ENCODE measurements around the gene FXR2. TPM values are rescaled to one million over a fixed set of nuclear protein-coding genes. Genes with fewer than 3 reads are reported as not detected.

FXR2 gene
- total and polyA plus RNA-seq, 10 of the 15 experiments (the other 5 are each of a cell fraction or from before 2014, with no cell fraction given) = 1.6 to 33.3 (median 22.0) TPM

- TF ChIP-seq, protein P1, sequence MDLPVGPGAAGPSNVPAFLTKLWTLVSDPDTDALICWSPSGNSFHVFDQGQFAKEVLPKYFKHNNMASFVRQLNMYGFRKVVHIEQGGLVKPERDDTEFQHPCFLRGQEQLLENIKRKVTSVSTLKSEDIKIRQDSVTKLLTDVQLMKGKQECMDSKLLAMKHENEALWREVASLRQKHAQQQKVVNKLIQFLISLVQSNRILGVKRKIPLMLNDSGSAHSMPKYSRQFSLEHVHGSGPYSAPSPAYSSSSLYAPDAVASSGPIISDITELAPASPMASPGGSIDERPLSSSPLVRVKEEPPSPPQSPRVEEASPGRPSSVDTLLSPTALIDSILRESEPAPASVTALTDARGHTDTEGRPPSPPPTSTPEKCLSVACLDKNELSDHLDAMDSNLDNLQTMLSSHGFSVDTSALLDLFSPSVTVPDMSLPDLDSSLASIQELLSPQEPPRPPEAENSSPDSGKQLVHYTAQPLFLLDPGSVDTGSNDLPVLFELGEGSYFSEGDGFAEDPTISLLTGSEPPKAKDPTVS (IDR thresholded peaks at IDR 0.05; ENCODE audit: low read depth, low read length) = no peak
- TF ChIP-seq MLLT1 (IDR thresholded peaks at IDR 0.05) (peak; percentile 59; the same call in 1 of the 2 replicates), EP300 (IDR thresholded peaks at IDR 0.05; ENCODE audit: borderline replicate concordance in 1 of 2, control insufficient read depth in 1 of 2, low read depth in 2 of 2, low read length in 2 of 2) (no peak), GABPA (IDR thresholded peaks at IDR 0.05; ENCODE audit: low read depth) (0 out of 2 replicates have a peak, but pooled peaks have one; percentile 36), SREBF2 (IDR thresholded peaks at IDR 0.05; ENCODE audit: low read length) (no peak), CBX3 (IDR thresholded peaks at IDR 0.05; ENCODE audit: borderline replicate concordance, low read depth) (no peak), SKIL (IDR thresholded peaks at IDR 0.05; ENCODE audit: low read depth, poor library complexity, severe bottlenecking) (no peak), ZNF217 (IDR thresholded peaks at IDR 0.05) (no peak), ZNF24 (IDR thresholded peaks at IDR 0.05) (peak; percentile 70; the same call in 1 of the 2 replicates), TCF7 (IDR thresholded peaks at IDR 0.05; ENCODE audit: borderline replicate concordance) (no peak), ZSCAN29 (IDR thresholded peaks at IDR 0.05) (no peak), USF2 (IDR thresholded peaks at IDR 0.05; ENCODE audit: borderline replicate concordance, low read depth, low read length) (no peak; the same call in 1 of the 2 replicates), POLR2AphosphoS5 (IDR thresholded peaks at IDR 0.05; ENCODE audit: low read length) (peak; percentile 73; the same call in 1 of the 2 replicates), ELK1 (IDR thresholded peaks at IDR 0.05; ENCODE audit: low read depth, low read length) (peak; percentile 44; the same call in 1 of the 2 replicates), SRF (IDR thresholded peaks at IDR 0.05; ENCODE audit: low read depth in 2 of 2, low read length in 2 of 2) (no peak), RAD21 (IDR thresholded peaks at IDR 0.05; ENCODE audit: insufficient read depth, low read depth, low read length) (no peak), ZBED1 (IDR thresholded peaks at IDR 0.05; ENCODE audit: borderline replicate concordance) (peak; percentile 78; the same call in 1 of the 2 replicates), KLF5 (IDR thresholded peaks at IDR 0.05; ENCODE audit: partially characterized antibody) (no peak)
- TF ChIP-seq, protein P2, sequence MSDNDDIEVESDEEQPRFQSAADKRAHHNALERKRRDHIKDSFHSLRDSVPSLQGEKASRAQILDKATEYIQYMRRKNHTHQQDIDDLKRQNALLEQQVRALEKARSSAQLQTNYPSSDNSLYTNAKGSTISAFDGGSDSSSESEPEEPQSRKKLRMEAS (IDR thresholded peaks at IDR 0.05; ENCODE audit: low read depth, low read length) = peak; percentile 94
- TF ChIP-seq, protein P3, sequence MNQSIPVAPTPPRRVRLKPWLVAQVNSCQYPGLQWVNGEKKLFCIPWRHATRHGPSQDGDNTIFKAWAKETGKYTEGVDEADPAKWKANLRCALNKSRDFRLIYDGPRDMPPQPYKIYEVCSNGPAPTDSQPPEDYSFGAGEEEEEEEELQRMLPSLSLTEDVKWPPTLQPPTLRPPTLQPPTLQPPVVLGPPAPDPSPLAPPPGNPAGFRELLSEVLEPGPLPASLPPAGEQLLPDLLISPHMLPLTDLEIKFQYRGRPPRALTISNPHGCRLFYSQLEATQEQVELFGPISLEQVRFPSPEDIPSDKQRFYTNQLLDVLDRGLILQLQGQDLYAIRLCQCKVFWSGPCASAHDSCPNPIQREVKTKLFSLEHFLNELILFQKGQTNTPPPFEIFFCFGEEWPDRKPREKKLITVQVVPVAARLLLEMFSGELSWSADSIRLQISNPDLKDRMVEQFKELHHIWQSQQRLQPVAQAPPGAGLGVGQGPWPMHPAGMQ (IDR thresholded peaks at IDR 0.05; ENCODE audit: borderline replicate concordance) = no peak
These were observed 41.2 kb downstream of the FXR2 start (continued) for GRCh38 chr17:7573324-7574080.
